ENCODE measurements around the gene C11orf98.
"Not testable (repeated sequence)": the region's sequence is repeated elsewhere in the genome, so short reads cannot be mapped to it uniquely, and the experiment has no call there.

Gene C11orf98

GRCh38 chr11:62650283-62650682, 14.7 kb downstream of the C11orf98 start:
- DNase-seq (ENCODE audit: low read depth in 2 of 2): not testable (repeated sequence)

- no peak for DNase-seq (ENCODE audit: low read depth in 2 of 2)
Measured at GRCh38 chr11:62649486-62649885, 15.5 kb downstream of the C11orf98 start.

GRCh38 chr11:62648967-62649364, 16.0 kb downstream of the C11orf98 start:
- no peak for DNase-seq (ENCODE audit: low read depth in 2 of 2)

GRCh38 chr11:62648185-62648966, 16.6 kb downstream of the C11orf98 start:
- no peak for DNase-seq (ENCODE audit: low read depth in 2 of 2)

GRCh38 chr11:62647609-62648005, 17.4 kb downstream of the C11orf98 start:
- no peak for DNase-seq (ENCODE audit: low read depth in 2 of 2)

GRCh38 chr11:62646825-62647608, 18.0 kb downstream of the C11orf98 start:
- DNase-seq (ENCODE audit: low read depth in 2 of 2): no peak

GRCh38 chr11:62645946-62646824, 18.8 kb downstream of the C11orf98 start, which contains the start of gene GANAB:
Gene GANAB (minus strand): TSS chr11:62646613. CDS start chr11:62646599, 14 bp downstream.
- DNase-seq (ENCODE audit: low read depth in 2 of 2): peak; percentile 99 to 100

GRCh38 chr11:62645671-62645945, 19.4 kb downstream of the C11orf98 start:
- DNase-seq (ENCODE audit: low read depth in 2 of 2): no peak

- DNase-seq (ENCODE audit: low read depth in 2 of 2): no peak
Measured at GRCh38 chr11:62644220-62644619, 20.8 kb downstream of the C11orf98 start.

GRCh38 chr11:62632492-62632891, 32.5 kb downstream of the C11orf98 start:
- DNase-seq (ENCODE audit: low read depth in 2 of 2): no peak

GRCh38 chr11:62627713-62628112, 37.3 kb downstream of the C11orf98 start:
- no peak for DNase-seq (ENCODE audit: low read depth in 2 of 2)

GRCh38 chr11:62622476-62623089, 42.4 kb downstream of the C11orf98 start:
- DNase-seq (ENCODE audit: low read depth in 2 of 2): no peak

- DNase-seq (ENCODE audit: low read depth in 2 of 2): peak; percentile 93 to 95
Measured at GRCh38 chr11:62621567-62622470, 43.2 kb downstream of the C11orf98 start, which contains the start of gene B3GAT3. Gene B3GAT3 (minus strand): TSS chr11:62621986. CDS start chr11:62621947, 39 bp downstream.

- DNase-seq (ENCODE audit: low read depth in 2 of 2): no peak
Measured at GRCh38 chr11:62621027-62621566, 43.9 kb downstream of the C11orf98 start.

GRCh38 chr11:62616957-62617356, 48.1 kb downstream of the C11orf98 start:
- DNase-seq (ENCODE audit: low read depth in 2 of 2): not testable (repeated sequence)

GRCh38 chr11:62615521-62615920, 49.5 kb downstream of the C11orf98 start:
- no peak for DNase-seq (ENCODE audit: low read depth in 2 of 2)

GRCh38 chr11:62614275-62614674, 50.7 kb downstream of the C11orf98 start:
- no peak for DNase-seq (ENCODE audit: low read depth in 2 of 2)

GRCh38 chr11:62613291-62613778, 51.7 kb downstream of the C11orf98 start:
- DNase-seq (ENCODE audit: low read depth in 2 of 2): no peak
